Caco-2 (cell line): ENCODE data around the gene EVI5L. TPM values are rescaled to one million over a fixed set of nuclear protein-coding genes. Genes with fewer than 3 reads are reported as not detected.

Source experiments
- BruUV-seq: library from RNA; stranded (reverse); fragments of 400-500 nt; replicated peaks from 2 replicates; lab custom pipeline; 2021; lab: Mats Ljungman, UMichigan
- CTCF ChIA-PET: fragments of 300-600 bp; sonication (Branson Sonifier 250); formaldehyde crosslinking; loops from one replicate; lab custom pipeline; 2022; ENCODE audit warnings: antibody characterized with exemption; lab: Charles Lee
- POLR2A ChIA-PET: fragments of 300-600 bp; sonication (Branson Sonifier 250); formaldehyde crosslinking; loops from one replicate; lab custom pipeline; 2022; ENCODE audit warnings: antibody characterized with exemption; lab: Charles Lee
- DNase-seq, 2 experiments: peaks; one replicate each; pipeline versions ENCODE4 v3.0.0 to v3.0.0-alpha.2; 2020 to 2022
- H3K27me3 ChIP-seq: replicated peaks from 2 replicates; pipeline ENCODE4 v1.6.0; 2011; ENCODE audit warnings: low read length; ENCODE audit not compliant: control insufficient read depth, insufficient read depth
- H3K36me3 ChIP-seq: 2 replicates; pipeline ENCODE4 v1.5.1; 2011; ENCODE audit warnings: low read length; ENCODE audit not compliant: control insufficient read depth, insufficient read depth
- H3K4me1 ChIP-seq: fragments of 250-450 bp; sonication (Bioruptor Pico); 2 replicates; pipeline ENCODE4 v1.5.1; 2020; ENCODE audit warnings: mild to moderate bottlenecking
- H3K4me3 ChIP-seq: 2 replicates; pipeline ENCODE4 v1.5.1; 2011; ENCODE audit warnings: low read depth, mild to moderate bottlenecking, control low read depth, low read length
- H3K9me3 ChIP-seq: fragments of 250-450 bp; sonication (Bioruptor Pico); 2 replicates; pipeline ENCODE4 v1.5.1; 2020; ENCODE audit warnings: mild to moderate bottlenecking, moderate library complexity
- H3K27ac Mint-ChIP-seq: one replicate; pipeline ENCODE4 v1.8.0; 2022; ENCODE audit warnings: mixed read lengths; ENCODE audit not compliant: unreplicated experiment
- H3K27me3 Mint-ChIP-seq: one replicate; pipeline ENCODE4 v1.8.0; 2022; ENCODE audit warnings: mixed read lengths; ENCODE audit not compliant: insufficient read depth, unreplicated experiment
- H3K36me3 Mint-ChIP-seq: one replicate; pipeline ENCODE4 v1.8.0; 2022; ENCODE audit warnings: mild to moderate bottlenecking, mixed read lengths; ENCODE audit not compliant: insufficient read depth, unreplicated experiment
- H3K4me1 Mint-ChIP-seq: one replicate; pipeline ENCODE4 v1.8.0; 2022; ENCODE audit warnings: low read depth, mixed read lengths; ENCODE audit not compliant: unreplicated experiment
- H3K4me3 Mint-ChIP-seq: one replicate; pipeline ENCODE4 v1.8.0; 2022; ENCODE audit warnings: mild to moderate bottlenecking, moderate library complexity, mixed read lengths; ENCODE audit not compliant: unreplicated experiment
- H3K9me3 Mint-ChIP-seq: one replicate; pipeline ENCODE4 v1.8.0; 2022; ENCODE audit warnings: mixed read lengths; ENCODE audit not compliant: unreplicated experiment
- intact Hi-C: fragments of 100-400 bp; cut with micrococcal nuclease; formaldehyde crosslinking; loops from one replicate; pipeline ENCODE4 v1.10.0; 2022; ENCODE audit not compliant: unreplicated experiment
- total RNA-seq: library from RNA; stranded (reverse); gene quantifications from 2 replicates; pipeline ENCODE4 v1.2.3, GENCODE V29; 2022
- TF ChIP-seq, protein P1 (sequence below), 2 experiments: fragments of 200-600 bp in 1 of 2; IDR thresholded peaks; 1 replicate in 1 of 2; 2 replicates in 1 of 2; pipeline versions ENCODE4 v1.5.1 to v1.8.0; 2011 to 2022; ENCODE audit warnings: antibody characterized with exemption in 1 of 2, control low read depth in 1 of 2, inconsistent platforms in 1 of 2, low read depth in 1 of 2, low read length in 1 of 2, mild to moderate bottlenecking in 1 of 2, moderate library complexity in 1 of 2; ENCODE audit not compliant: insufficient read depth in 1 of 2, severe bottlenecking in 1 of 2, unreplicated experiment in 1 of 2

The EVI5L gene
- total RNA-seq, 1 experiment from 2014 or later, result 9.8 TPM

DNA sequence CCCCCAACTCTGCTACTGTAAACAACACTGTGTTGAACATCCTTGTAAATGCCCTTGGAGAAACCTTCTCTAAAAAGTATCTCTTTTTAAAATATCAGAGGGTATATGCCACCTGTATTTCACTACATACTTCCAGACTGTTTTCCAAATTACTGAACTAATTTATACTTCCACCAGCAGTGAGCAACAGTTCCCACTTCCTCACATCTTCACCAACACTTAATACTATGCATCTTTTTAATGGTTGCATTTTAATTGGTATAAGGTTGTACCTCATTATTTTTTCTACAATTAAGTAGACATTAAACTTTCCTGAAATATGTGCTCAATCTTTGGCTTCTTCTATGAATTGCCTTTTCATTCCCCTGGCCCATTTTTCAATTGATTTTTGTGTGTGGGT is 45.2 kb upstream of the EVI5L start:
- no peak overlapping the region for H3K4me3 Mint-ChIP-seq

DNA sequence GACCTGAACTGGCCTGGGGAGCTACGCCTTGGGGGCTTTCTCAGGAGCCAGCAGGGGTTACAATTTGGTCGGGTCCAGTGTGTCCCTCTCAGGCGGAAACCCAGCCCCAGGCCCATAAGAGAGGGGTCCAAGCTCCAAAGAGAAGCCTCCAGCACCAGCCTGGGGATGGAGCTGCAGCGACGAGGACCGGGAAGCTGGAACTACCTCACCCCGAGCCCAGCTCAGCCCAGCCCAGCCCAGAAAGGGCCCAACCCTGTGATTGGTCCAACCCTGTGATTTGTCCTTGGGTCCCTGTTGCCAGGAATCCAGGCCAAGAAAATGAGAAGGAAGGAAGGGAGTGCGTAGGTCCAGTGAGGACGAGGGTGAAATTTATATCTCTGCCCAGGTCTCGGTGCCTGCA is 42.9 kb upstream of the EVI5L start:
- peaks cover 28% of the 10 kb centered on the region for H3K4me1 Mint-ChIP-seq
- H3K4me3 Mint-ChIP-seq, result no peak overlapping the region
- Histone ChIP-seq H3K36me3 (no peaks in the 10 kb centered on the region), H3K9me3 (no peaks in the 10 kb centered on the region), H3K4me3 (no peak overlapping the region), H3K4me1 (peaks cover 22% of the 10 kb centered on the region), H3K27me3 (no peaks in the 10 kb centered on the region)
- BruUV-seq, result no TSS peak
- no peaks in the 10 kb centered on the region for H3K27me3 Mint-ChIP-seq
- no peak overlapping the region for H3K27ac Mint-ChIP-seq
- no peak for DNase-seq
- H3K9me3 Mint-ChIP-seq, result no peaks in the 10 kb centered on the region
- CTCF ChIA-PET, result no interaction called here
- POLR2A ChIA-PET, result no interaction called here
- peaks cover 6% of the 10 kb centered on the region for H3K36me3 Mint-ChIP-seq
- intact Hi-C loops, result no loop called here
- TF ChIP-seq, protein P1, sequence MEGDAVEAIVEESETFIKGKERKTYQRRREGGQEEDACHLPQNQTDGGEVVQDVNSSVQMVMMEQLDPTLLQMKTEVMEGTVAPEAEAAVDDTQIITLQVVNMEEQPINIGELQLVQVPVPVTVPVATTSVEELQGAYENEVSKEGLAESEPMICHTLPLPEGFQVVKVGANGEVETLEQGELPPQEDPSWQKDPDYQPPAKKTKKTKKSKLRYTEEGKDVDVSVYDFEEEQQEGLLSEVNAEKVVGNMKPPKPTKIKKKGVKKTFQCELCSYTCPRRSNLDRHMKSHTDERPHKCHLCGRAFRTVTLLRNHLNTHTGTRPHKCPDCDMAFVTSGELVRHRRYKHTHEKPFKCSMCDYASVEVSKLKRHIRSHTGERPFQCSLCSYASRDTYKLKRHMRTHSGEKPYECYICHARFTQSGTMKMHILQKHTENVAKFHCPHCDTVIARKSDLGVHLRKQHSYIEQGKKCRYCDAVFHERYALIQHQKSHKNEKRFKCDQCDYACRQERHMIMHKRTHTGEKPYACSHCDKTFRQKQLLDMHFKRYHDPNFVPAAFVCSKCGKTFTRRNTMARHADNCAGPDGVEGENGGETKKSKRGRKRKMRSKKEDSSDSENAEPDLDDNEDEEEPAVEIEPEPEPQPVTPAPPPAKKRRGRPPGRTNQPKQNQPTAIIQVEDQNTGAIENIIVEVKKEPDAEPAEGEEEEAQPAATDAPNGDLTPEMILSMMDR (IDR thresholded peaks at IDR 0.05; ENCODE audit: insufficient read depth in 1 of 2, low read depth in 1 of 2, low read length in 1 of 2, severe bottlenecking in 1 of 2, unreplicated experiment in 1 of 2), result no peak

More for the DNA sequence above, 45.2 kb upstream of the EVI5L start:
- no peak overlapping the region for H3K4me3 ChIP-seq
- peaks cover 13% of the 10 kb centered on the region for H3K4me1 ChIP-seq
- Mint-ChIP-seq H3K27me3 (no peaks in the 10 kb centered on the region), H3K36me3 (no peaks in the 10 kb centered on the region), H3K4me1 (peaks cover 30% of the 10 kb centered on the region), H3K27ac (peak overlapping the region; percentile 51), H3K9me3 (no peaks in the 10 kb centered on the region)
- CTCF ChIA-PET, result interaction anchor here (2.0 kb wide), 1 partner anchor 15 kb away, joined by 14 read pairs; no protein-coding TSS in a partner anchor
- BruUV-seq, result no TSS peak
- intact Hi-C loops, result loop anchor here (1.0 kb wide), 1 partner anchor 7 kb away; no protein-coding TSS in a partner anchor
- POLR2A ChIA-PET, result no interaction called here
- no peak for DNase-seq
- H3K27me3 ChIP-seq, result no peaks in the 10 kb centered on the region
- no peaks in the 10 kb centered on the region for H3K36me3 ChIP-seq
- no peaks in the 10 kb centered on the region for H3K9me3 ChIP-seq
- TF ChIP-seq, protein P1 (IDR thresholded peaks at IDR 0.05; ENCODE audit: insufficient read depth in 1 of 2, low read depth in 1 of 2, low read length in 1 of 2, severe bottlenecking in 1 of 2, unreplicated experiment in 1 of 2), result no peak

DNA sequence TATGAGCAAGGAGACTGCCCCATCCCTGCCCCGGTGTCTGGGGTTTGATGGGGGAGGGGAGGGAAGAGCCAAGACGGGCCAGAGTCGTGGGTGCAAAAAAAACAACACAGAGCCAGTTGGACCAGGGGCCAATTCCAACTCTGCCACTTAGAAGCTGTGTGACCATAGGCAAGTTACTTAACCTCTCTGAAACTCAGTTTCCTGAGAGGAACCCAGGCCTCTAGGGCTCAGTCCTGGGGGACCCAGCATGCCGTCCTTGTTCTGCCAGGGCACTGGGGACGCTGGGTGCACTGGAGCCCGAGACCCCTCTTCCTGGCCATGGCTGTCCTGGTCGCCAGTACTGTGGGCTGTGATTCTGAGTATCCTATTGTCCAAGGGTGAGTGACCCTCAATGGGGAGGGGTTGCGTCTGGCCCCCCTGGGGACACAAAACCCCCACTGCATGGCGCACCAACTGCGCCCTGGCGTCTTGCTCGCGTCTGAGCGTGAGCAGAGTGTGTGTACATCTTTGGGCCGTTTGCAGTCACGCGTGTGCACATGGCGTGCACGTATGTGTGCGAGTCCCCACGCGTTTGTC is 42.3 kb upstream of the EVI5L start:
- Histone ChIP-seq H3K4me3 (no peak overlapping the region), H3K27me3 (no peaks in the 10 kb centered on the region), H3K36me3 (no peaks in the 10 kb centered on the region), H3K4me1 (peaks cover 28% of the 10 kb centered on the region), H3K9me3 (no peaks in the 10 kb centered on the region)
- H3K9me3 Mint-ChIP-seq, result no peaks in the 10 kb centered on the region
- DNase-seq, result no peak
- H3K4me3 Mint-ChIP-seq, result no peak overlapping the region
- POLR2A ChIA-PET, result no interaction called here
- no peak overlapping the region for H3K27ac Mint-ChIP-seq
- TF ChIP-seq, protein P1 (IDR thresholded peaks at IDR 0.05; ENCODE audit: insufficient read depth in 1 of 2, low read depth in 1 of 2, low read length in 1 of 2, severe bottlenecking in 1 of 2, unreplicated experiment in 1 of 2), result no peak
- BruUV-seq, result no TSS peak
- peaks cover 11% of the 10 kb centered on the region for H3K36me3 Mint-ChIP-seq
- CTCF ChIA-PET, result no interaction called here
- H3K4me1 Mint-ChIP-seq, result peaks cover 33% of the 10 kb centered on the region
- intact Hi-C loops, result no loop called here
- H3K27me3 Mint-ChIP-seq, result no peaks in the 10 kb centered on the region
